Prostate gland (tissue), 1 donor: ENCODE measurements around the gene EPB42.

Experiments used
- POLR2A ChIP-seq: fragments of 450-650 bp; IDR thresholded peaks from one replicate; pipeline ENCODE4 v1.6.1; 2016; ENCODE audit warnings: antibody characterized with exemption, mild to moderate bottlenecking
- POLR2AphosphoS5 ChIP-seq: sonication (generic); formaldehyde crosslinking; IDR thresholded peaks from one replicate; pipeline ENCODE4 v1.6.1; 2017; ENCODE audit warnings: antibody characterized with exemption

DNA sequence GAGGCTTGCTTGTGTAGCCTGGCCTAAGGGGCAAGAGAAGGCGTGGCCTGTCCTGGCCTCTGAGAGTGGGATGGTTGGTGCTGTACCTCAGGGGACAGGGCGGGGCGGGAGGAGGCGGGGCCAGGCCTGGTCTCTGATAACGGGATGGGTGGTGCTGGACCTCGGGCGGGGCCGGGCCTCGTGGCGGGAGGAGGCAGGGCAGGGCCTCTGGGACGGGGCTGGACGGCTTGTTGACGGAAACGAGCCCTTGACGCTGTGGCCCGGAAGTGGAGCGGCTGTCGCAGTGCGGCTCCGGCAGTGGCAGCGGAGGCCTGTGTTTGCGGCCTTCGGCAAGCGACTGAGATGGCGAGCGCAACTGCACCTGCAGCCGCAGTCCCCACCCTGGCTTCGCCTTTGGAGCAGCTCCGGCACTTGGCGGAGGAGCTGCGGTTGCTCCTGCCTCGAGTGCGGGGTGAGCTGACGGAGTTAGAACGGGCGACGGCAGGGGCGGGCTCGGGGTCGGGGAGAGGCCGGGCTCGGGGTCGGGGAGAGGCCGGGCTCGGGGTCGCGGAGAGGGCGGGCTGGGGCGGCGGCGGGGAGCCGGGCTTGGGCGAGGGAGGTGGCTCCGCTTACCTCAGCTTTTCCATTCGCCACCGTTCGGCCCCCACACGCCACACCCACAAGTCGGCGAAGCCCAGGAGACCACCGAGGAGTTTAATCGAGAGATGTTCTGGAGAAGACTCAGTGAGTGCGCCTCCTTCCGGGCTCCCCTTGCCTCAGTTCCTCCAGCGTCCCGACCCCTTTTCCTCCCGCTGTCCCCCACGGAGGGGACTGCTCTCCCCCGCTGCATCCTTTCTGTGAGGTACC is 35.4 kb downstream of the EPB42 start, which contains the start of gene CCNDBP1:
- TF ChIP-seq POLR2A = peak; percentile 81
- TF ChIP-seq POLR2AphosphoS5 = peak; percentile 87
